Ovary (tissue), 9 donors: ENCODE results near the gene OR13C5. TPM values are rescaled to one million over a fixed set of nuclear protein-coding genes. Genes with fewer than 3 reads are reported as not detected.

Experiments
- DNase-seq, 5 donors: peaks; one replicate each; pipeline ENCODE4 v3.0.0-alpha.2; 2019 to 2020
- H3K27ac ChIP-seq, 2 donors: fragments of 200-600 bp; one replicate each; pipeline versions ENCODE4 v1.5.1 to v1.8.0; 2019 to 2022
- H3K27me3 ChIP-seq: fragments of 200-600 bp; one replicate; pipeline ENCODE4 v1.8.0; 2022
- H3K36me3 ChIP-seq: fragments of 200-600 bp; sonication (generic); one replicate; pipeline ENCODE4 v1.5.1; 2019
- H3K4me1 ChIP-seq: one replicate; pipeline ENCODE4 v1.8.1; 2013; ENCODE audit warnings: mild to moderate bottlenecking, moderate library complexity; ENCODE audit not compliant: insufficient read depth
- H3K4me3 ChIP-seq: fragments of 200-600 bp; sonication (generic); one replicate; pipeline ENCODE4 v1.5.1; 2017
- H3K9me3 ChIP-seq, 2 donors: fragments of 200-600 bp in 1 of 2; sonication (generic) in 1 of 2; one replicate each; pipeline versions ENCODE4 v1.5.1 to v1.8.1; 2013 to 2019; ENCODE audit warnings: mild to moderate bottlenecking in 1 of 2, moderate library complexity in 1 of 2
- EP300 ChIP-seq: sonication (generic); formaldehyde crosslinking; IDR thresholded peaks from one replicate; pipeline ENCODE4 v1.6.1; 2017; ENCODE audit warnings: antibody characterized with exemption
- POLR2A ChIP-seq: fragments of 450-650 bp; IDR thresholded peaks from one replicate; pipeline ENCODE4 v1.6.1; 2017; ENCODE audit warnings: antibody characterized with exemption, mild to moderate bottlenecking, moderate library complexity
- WGBS, 3 donors: extraction: QIAGEN DNeasy Blood & Tissue Kit in 1 of 3; methylation state at CpG; one replicate each; pipeline versions ENCODE4 v1.1.5 to v1.1.7; 2013 to 2017; 5-methylcytosine and 5-hydroxymethylcytosine counted together
- intact Hi-C, 4 donors: fragments of 100-400 bp; cut with DNase I; formaldehyde crosslinking; loops; one replicate each; pipeline versions ENCODE4 v1.11.0 to v1.15.1; 2022 to 2023
- polyA plus RNA-seq, 2 donors: library from polyadenylated mRNA; stranded (reverse); fragments of 200-250 nt in 1 of 2; fragments of 350-450 nt in 1 of 2; fragmentation: Illumina TruSeq in 1 of 2; extraction: RNeasy Lipid Tissue Mini Kit (QIAGEN cat#74804) in 1 of 2; gene quantifications; one replicate each; pipeline ENCODE4 v1.2.3, GENCODE V29; 2013 to 2014
- total RNA-seq, 7 donors: library from RNA; depleted of rRNA in 2 of 7; stranded (reverse); fragments of >200 nt in 2 of 7; fragmentation: NEBNext Ultra II Directional in 3 of 7; extraction: Animal tissue kit (Norgen Biotek cat#: 25700) in 3 of 7; gene quantifications; one replicate each; pipeline versions ENCODE4 v1.1.0 to v1.2.4, GENCODE V29; 2016 to 2023
- TF ChIP-seq, protein P1 (sequence below), 3 donors: fragments of 450-650 bp in 2 of 3; fragments of 200-600 bp in 1 of 3; IDR thresholded peaks; one replicate each; pipeline versions ENCODE4 v1.5.1 to v1.8.0; 2016 to 2022; ENCODE audit warnings: antibody characterized with exemption in 3 of 3, mild to moderate bottlenecking in 1 of 3
- donor health status: DM: no; HTN: no; CAD: no; lungs with moderate emphysema.
- donor health status: DM: no; HTN: no; CAD: no.
- donor health status: Bipolar disorder and iron deficiency.
- donor health status: DM: yes; HTN: yes; CAD: no.
- donor health status: DM: no; HTN: no; CAD: no.
- donor health status: DM: yes; HTN: yes; CAD: no.

Gene OR13C5
- total and polyA plus RNA-seq, 9 donors: not detected

- H3K4me1 ChIP-seq: no peaks in the 10 kb centered on the region
- H3K27ac ChIP-seq: no peak overlapping the region
- intact Hi-C loops: no loop called here
- no peaks in the 10 kb centered on the region for H3K36me3 ChIP-seq
- no peak for DNase-seq
- 84 to 90% (median 87%) methylated on average over 8 of the region's 8 CpGs for WGBS, 3 donors
- no peak overlapping the region for H3K4me3 ChIP-seq
- H3K9me3 ChIP-seq: no peaks in the 10 kb centered on the region
- TF ChIP-seq POLR2A: no peak
- no peak for TF ChIP-seq EP300
- TF ChIP-seq, protein P1, sequence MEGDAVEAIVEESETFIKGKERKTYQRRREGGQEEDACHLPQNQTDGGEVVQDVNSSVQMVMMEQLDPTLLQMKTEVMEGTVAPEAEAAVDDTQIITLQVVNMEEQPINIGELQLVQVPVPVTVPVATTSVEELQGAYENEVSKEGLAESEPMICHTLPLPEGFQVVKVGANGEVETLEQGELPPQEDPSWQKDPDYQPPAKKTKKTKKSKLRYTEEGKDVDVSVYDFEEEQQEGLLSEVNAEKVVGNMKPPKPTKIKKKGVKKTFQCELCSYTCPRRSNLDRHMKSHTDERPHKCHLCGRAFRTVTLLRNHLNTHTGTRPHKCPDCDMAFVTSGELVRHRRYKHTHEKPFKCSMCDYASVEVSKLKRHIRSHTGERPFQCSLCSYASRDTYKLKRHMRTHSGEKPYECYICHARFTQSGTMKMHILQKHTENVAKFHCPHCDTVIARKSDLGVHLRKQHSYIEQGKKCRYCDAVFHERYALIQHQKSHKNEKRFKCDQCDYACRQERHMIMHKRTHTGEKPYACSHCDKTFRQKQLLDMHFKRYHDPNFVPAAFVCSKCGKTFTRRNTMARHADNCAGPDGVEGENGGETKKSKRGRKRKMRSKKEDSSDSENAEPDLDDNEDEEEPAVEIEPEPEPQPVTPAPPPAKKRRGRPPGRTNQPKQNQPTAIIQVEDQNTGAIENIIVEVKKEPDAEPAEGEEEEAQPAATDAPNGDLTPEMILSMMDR (IDR thresholded peaks at IDR 0.05): no peak
- no peaks in the 10 kb centered on the region for H3K27me3 ChIP-seq
Observed at GRCh38 chr9:104556830-104557634, 42.2 kb downstream of the OR13C5 start.

- H3K4me3 ChIP-seq: no peak overlapping the region
- no peaks in the 10 kb centered on the region for H3K36me3 ChIP-seq
- DNase-seq: no peak
- 80 to 87% (median 86%) methylated on average over 1 of the region's 1 CpG for WGBS, 3 donors
- no peak overlapping the region for H3K27ac ChIP-seq
- TF ChIP-seq, protein P1 (IDR thresholded peaks at IDR 0.05): no peak
- TF ChIP-seq EP300 (no peak), POLR2A (no peak)
- no peaks in the 10 kb centered on the region for H3K4me1 ChIP-seq
- no peaks in the 10 kb centered on the region for H3K27me3 ChIP-seq
- no peaks in the 10 kb centered on the region for H3K9me3 ChIP-seq
- intact Hi-C loops: no loop called here
Observed at GRCh38 chr9:104555521-104555920, 43.7 kb downstream of the OR13C5 start.

GRCh38 chr9:104553261-104553660 is 46.0 kb downstream of the OR13C5 start:
- intact Hi-C loops: no loop called here
- Histone ChIP-seq H3K27ac (no peak overlapping the region), H3K27me3 (no peaks in the 10 kb centered on the region), H3K36me3 (no peaks in the 10 kb centered on the region), H3K4me1 (no peaks in the 10 kb centered on the region), H3K4me3 (no peak overlapping the region), H3K9me3 (no peaks in the 10 kb centered on the region)
- WGBS, 3 donors: 20 to 39% (median 29%) methylated on average over 1 of the region's 1 CpG
- TF ChIP-seq EP300 (no peak), POLR2A (no peak)
- TF ChIP-seq, protein P1 (IDR thresholded peaks at IDR 0.05): no peak
- no peak for DNase-seq

Other genes starting within 250 kb of the OR13C5 start
- gene OR13F1, start 95.2 kb downstream of the OR13C5 start, total RNA-seq: not detected
- not detected for gene OR13F1, start 95.2 kb downstream of the OR13C5 start, polyA plus RNA-seq
- not detected for gene OR13C4, start 72.2 kb downstream of the OR13C5 start, total RNA-seq
- not detected for gene OR13C4, start 72.2 kb downstream of the OR13C5 start, polyA plus RNA-seq
- not detected for gene OR13C3, start 62.6 kb downstream of the OR13C5 start, total RNA-seq
- gene OR13C3, start 62.6 kb downstream of the OR13C5 start, polyA plus RNA-seq: not detected
- not detected for gene OR13C8, start 30.2 kb downstream of the OR13C5 start, total RNA-seq
- gene OR13C8, start 30.2 kb downstream of the OR13C5 start, polyA plus RNA-seq: not detected
- not detected for gene OR13C2, start 6.2 kb upstream of the OR13C5 start, total RNA-seq
- gene OR13C2, start 6.2 kb upstream of the OR13C5 start, polyA plus RNA-seq: not detected
- gene OR13C9, start 18.8 kb upstream of the OR13C5 start, total RNA-seq: not detected
- gene OR13C9, start 18.8 kb upstream of the OR13C5 start, polyA plus RNA-seq: not detected
- gene OR13D1, start 95.1 kb upstream of the OR13C5 start, total RNA-seq: not detected
- not detected for gene OR13D1, start 95.1 kb upstream of the OR13C5 start, polyA plus RNA-seq
- 10 to 100 TPM; 12.6 to 22.8 (median 17.4) TPM for gene NIPSNAP3A, start 148.3 kb upstream of the OR13C5 start, total RNA-seq
- 10 to 100 TPM; 16.0 to 20.7 TPM for gene NIPSNAP3A, start 148.3 kb upstream of the OR13C5 start, polyA plus RNA-seq
- 1 to 10 TPM; 2.9 to 7.1 (median 6.0) TPM for gene NIPSNAP3B, start 164.7 kb upstream of the OR13C5 start, total RNA-seq
- gene NIPSNAP3B, start 164.7 kb upstream of the OR13C5 start, polyA plus RNA-seq: 1 to 10 TPM; 3.1 to 5.4 TPM